Bone marrow (tissue), 2 donors: ENCODE results near the gene FAM187B.
A peak's percentile ranks its signal among the peaks of the same experiment; 100 is the strongest.
"Not testable (repeated sequence)": the region's sequence is repeated elsewhere in the genome, so short reads cannot be mapped to it uniquely, and the experiment has no call there.

Source experiments
- DNase-seq, 2 donors: peaks; one replicate each; lab custom pipeline; 2025; lab: John Stamatoyannopoulos, UW

FAM187B gene

GRCh38 chr19:35262101-35262761, 33.7 kb upstream of the FAM187B start:
- no peak for DNase-seq

DNA sequence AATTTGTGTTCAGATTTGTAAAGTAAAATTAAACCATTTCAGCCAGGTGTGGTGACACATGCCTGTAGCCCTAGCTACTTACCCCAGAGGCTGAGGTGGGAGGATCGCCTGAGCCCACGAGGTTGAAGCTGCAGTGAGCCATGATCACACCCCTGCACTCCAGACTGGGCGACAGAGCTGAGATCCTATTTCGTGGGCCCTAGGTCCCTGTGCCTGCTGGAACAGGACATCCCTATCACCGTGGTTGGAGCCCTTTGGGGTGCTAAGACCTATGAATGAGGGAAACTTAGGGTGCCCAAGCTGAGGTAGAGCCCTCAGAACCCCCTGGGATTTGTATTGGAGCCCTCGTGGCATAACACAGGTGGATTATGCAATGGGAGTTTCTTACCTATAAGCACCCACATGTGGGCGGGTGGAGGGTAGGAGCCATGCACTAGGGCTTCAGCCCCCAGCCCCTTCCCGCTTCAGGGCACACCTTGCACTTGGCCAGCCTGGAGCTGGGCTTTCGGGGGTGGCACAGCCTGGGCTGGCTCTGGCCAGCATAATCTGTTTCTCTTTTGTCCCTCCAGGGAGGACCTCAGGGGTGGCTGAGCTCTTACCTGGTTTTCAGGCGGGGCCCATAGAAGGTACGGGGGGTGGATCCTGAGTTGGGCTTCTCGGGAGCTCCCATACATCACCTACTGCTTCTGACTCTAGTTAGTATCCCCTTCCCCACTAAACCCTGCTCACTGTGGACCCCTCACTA, 33.0 kb upstream of the FAM187B start:
- no peak for DNase-seq

DNA sequence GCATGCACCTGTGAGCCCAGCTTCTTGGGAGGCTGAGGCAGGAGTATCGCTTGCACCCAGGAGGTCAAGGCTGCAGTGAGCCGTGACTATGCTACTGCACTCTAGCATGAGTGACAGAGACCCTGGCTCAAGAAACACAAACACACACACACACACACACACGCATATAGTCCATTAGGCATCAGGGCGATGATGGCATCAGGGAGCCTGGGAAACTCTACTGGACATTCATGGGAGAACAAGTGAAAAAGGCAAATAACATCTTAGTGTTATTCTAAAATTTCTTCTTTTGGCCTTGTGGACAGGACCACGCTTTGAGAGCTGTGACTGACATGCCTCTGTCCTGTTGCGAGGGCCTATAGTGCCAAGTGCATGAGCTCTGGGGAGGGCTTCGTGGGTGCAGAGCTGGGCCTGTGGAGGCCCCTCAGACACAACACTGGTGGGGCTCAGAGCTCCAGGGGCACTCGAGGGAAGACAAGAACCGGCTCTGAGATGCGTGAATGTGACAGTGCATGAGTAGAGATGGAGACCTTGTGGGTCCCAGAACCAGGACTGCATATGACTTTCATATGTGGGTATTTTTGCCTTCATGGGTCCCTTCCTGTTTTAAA, 32.3 kb upstream of the FAM187B start:
- DNase-seq, result no peak

GRCh38 chr19:35257113-35257461, 28.5 kb upstream of the FAM187B start:
- DNase-seq, result no peak

GRCh38 chr19:35256566-35256965, 28.0 kb upstream of the FAM187B start:
- DNase-seq, result no peak

GRCh38 chr19:35254341-35255297, 26.1 kb upstream of the FAM187B start:
- no peak for DNase-seq

GRCh38 chr19:35253316-35254286, 25.1 kb upstream of the FAM187B start:
- DNase-seq, result no peak

DNA sequence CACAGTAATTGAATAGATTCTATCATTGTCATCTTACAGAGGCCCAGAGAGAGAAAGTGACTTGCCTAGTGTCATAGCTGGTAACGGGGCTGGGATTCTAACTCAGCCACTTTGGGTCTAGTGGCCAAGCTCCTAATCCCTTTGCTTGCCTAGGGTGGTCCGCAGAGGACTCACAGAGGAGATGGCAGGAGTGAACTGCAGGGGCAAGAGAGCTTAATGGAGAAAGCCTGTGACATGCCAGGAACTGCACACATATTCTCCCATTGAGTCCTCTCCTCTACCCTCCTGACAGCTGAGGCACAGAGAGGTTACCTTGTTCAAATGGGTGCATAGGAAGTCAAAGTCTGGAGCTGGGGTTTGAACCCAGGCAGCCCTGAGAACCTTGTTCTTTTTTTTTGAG, 22.9 kb upstream of the FAM187B start:
- no peak for DNase-seq

DNA sequence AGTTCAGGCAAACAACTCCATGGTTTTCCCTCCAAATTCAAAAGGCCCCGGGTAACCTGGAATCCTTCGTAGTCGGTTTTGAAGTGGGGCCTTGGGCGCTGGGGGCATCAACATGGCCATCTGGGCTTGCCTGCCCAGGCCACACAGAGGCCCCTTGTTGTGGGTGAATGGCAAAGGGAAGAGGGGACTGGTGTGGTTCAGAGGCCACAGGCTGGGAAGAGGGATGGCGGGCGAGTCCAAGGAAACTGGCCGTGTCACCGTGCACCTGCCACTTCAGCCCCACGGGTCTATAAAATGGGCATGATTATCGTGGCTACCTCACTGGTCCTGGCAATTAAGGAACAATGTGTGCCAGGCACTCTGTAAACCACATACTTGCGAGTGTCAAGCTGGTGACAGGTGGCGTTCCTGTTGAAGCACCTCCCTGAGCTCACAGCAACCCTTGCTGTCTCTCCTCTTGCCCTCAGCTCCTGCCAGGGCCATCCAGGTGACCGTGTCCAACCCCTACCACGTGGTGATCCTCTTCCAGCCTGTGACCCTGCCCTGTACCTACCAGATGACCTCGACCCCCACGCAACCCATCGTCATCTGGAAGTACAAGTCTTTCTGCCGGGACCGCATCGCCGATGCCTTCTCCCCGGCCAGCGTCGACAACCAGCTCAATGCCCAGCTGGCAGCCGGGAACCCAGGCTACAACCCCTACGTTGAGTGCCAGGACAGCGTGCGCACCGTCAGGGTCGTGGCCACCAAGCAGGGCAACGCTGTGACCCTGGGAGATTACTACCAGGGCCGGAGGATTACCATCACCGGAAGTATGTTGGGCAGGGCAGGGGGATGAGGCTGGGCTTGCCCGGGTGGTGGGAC, 21.5 kb upstream of the FAM187B start:
- no peak for DNase-seq

GRCh38 chr19:35249146-35249847, 20.8 kb upstream of the FAM187B start:
- DNase-seq, result no peak

DNA sequence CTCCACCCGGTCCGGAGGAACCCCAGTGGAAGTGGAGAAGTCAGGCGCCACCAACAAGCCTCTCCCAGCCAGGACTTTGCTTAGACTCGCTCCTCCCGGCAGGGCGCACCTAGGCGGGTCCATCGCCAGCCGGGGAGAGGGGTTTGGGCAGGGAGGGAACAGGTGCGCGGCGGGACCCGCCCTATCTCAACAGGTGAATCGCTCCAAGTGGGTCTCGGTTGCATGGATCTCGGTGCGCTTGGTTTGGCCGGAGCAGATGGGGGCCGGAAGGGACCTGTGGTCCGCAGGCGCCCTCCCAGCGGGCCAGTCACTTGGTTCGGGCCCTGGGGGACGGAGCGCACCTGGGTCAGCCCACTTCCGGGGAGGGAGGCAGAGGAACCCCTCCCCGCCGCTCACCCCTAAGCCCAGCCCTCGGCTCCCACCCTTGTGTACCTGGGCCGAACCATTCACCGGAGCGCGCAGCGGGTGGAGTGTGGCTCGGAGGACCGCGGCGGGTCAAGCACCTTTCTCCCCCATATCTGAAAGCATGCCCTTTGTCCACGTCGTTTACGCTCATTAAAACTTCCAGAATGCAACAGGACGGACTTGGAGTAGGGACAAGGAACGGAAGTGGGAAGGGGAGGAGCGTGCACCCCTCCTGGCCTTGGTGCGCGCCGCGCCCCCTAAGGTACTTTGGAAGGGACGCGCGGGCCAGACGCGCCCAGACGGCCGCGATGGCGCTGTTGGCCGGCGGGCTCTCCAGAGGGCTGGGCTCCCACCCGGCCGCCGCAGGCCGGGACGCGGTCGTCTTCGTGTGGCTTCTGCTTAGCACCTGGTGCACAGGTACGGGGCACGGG, 20.0 kb upstream of the FAM187B start, which contains the start of gene LSR:
TSS of gene LSR (plus strand) at position 693 of the 836 bp plus-strand sequence. CDS start at position 714, 21 bp downstream.
- no peak for DNase-seq

DNA sequence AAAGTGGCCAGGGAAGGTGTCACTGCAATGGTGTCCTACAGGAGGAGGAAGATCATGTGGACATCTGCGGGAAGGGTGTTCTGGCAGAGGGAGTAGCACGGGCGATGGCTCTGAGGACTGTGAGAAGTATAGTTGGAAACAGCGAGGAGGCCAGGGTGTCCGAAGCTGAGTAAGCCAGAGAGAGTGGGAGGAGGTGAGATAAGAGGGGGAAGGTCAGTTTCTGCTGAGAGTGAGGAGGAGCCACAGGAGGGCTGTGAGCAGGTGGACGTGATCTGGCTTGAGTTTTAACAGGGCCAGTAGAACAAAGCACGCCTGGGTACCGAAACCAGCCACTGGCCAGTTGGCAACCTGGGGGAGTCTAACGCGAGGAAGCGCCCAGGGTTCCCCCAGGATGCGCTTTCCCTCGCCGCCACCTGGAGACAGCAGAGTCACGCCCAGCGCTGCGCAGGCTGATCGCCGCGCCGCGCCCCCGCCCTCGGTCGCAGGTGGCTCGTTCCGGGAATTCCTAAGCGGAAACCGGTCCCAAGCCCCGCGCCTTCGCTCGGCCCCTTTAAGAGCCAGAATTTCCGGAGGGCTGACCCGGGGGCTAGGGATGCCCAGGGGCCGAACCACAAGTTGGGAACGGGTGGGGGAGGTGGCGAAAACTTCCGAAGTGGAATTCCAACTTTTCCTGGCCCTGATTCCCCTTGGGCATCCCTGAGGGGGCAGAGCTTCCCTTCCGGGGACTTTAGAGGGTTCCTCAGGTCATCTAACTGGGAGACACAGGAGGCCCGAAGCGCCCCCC, 19.2 kb upstream of the FAM187B start:
- DNase-seq, result no peak

DNA sequence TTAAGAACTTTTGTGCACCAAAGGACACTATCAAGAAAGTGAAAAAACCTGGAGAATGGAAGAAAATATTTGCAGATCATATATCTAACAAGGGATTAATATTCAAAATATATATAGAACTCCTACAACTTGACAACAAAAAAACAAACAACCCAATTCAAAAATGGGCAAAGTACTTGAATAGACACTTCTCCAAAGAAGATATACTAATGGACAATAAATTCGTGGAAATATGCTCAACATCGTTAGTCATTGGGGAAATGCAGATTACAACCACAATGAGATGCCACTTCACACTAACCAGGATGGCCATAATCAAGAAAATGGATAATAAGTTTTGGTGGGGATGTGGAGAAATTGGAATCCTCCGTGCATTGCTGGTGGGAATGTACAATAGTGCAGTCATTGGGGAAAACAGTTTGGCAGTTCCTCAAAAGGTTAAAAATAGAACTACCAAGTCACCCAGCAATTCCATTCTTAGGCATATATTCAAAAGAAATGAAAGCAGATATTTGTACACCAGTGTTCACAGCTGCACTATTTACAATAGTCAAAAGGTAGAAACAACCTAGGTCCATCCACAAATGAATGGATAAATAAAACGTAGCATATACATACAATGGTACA, 18.0 kb upstream of the FAM187B start:
- no peak for DNase-seq

- no peak for DNase-seq
Measured at GRCh38 chr19:35241417-35241816, 12.9 kb upstream of the FAM187B start.

DNA sequence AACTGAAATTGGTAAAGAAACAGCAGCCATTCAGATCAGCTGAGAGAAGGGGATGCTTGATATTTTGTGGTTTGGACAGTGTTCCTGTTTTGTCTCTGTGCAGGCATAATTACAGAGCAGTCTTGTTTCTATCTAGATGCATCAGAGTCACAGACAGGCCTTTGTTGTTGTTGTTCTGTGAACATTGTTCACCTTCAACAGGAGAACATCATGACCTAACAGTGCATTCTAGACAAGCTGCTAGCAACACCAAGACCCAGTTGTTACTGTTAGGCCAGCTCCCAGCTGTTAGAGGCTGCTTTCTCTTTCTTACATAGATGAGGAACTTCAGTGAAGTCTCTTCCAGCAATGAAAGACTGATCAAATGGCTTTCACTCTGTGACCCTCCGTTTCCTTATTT, 11.8 kb upstream of the FAM187B start:
- peak in 1 of 2 donors; percentile 58 for DNase-seq

DNA sequence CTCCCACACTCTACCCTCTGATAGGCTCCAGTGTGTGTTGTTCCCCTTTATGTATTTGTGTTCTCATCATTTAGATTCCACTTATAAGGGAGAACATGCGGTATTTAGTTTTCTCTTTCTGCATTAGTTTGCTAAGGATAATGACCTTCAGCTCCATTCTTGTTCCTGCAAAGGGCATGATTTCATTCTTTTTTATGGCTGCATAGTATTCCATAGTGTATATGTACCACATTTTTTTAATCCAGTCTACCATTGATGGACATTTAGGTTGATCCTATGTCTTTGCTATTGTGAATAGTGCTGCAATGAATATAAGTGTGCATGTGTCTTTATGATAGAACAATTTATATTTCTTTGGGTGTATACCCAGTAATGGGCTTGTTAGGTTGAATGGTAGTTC, 11.1 kb upstream of the FAM187B start:
- not testable (repeated sequence) for DNase-seq
